ENCODE results near the gene KDM2A. TPM values are rescaled to one million over a fixed set of nuclear protein-coding genes. Genes with fewer than 3 reads are reported as not detected.

Gene KDM2A
- total RNA-seq, 4 donors from 2014 or later = 48.2 to 94.9 (median 73.5) TPM

- H3K27me3 ChIP-seq = no peaks in the 10 kb centered on the region
- H3K36me3 ChIP-seq = no peaks in the 10 kb centered on the region
- TF ChIP-seq, protein P1, sequence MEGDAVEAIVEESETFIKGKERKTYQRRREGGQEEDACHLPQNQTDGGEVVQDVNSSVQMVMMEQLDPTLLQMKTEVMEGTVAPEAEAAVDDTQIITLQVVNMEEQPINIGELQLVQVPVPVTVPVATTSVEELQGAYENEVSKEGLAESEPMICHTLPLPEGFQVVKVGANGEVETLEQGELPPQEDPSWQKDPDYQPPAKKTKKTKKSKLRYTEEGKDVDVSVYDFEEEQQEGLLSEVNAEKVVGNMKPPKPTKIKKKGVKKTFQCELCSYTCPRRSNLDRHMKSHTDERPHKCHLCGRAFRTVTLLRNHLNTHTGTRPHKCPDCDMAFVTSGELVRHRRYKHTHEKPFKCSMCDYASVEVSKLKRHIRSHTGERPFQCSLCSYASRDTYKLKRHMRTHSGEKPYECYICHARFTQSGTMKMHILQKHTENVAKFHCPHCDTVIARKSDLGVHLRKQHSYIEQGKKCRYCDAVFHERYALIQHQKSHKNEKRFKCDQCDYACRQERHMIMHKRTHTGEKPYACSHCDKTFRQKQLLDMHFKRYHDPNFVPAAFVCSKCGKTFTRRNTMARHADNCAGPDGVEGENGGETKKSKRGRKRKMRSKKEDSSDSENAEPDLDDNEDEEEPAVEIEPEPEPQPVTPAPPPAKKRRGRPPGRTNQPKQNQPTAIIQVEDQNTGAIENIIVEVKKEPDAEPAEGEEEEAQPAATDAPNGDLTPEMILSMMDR (IDR thresholded peaks at IDR 0.05) = no peak
- no peak for TF ChIP-seq POLR2A (IDR thresholded peaks at IDR 0.05)
- peaks cover 7 to 10% of the 10 kb centered on the region in 2 donors for H3K4me1 ChIP-seq
- intact Hi-C loops (cut with DNase I; ENCODE audit: low total_unique reads) = no loop called here
- no peak overlapping the region for H3K4me3 ChIP-seq
- H3K9me3 ChIP-seq = no peaks in the 10 kb centered on the region
- no peak overlapping the region for H3K27ac ChIP-seq
- DNase-seq = no peak
Measured at GRCh38 chr11:67283481-67283963, 164.5 kb downstream of the KDM2A start.

GRCh38 chr11:67284811-67285540, 165.9 kb downstream of the KDM2A start:
- no peaks in the 10 kb centered on the region for H3K36me3 ChIP-seq
- no peaks in the 10 kb centered on the region for H3K9me3 ChIP-seq
- H3K4me1 ChIP-seq = peaks cover 7 to 10% of the 10 kb centered on the region in 2 donors
- H3K27me3 ChIP-seq = no peaks in the 10 kb centered on the region
- TF ChIP-seq, protein P1 (IDR thresholded peaks at IDR 0.05) = no peak
- no peak for TF ChIP-seq POLR2A (IDR thresholded peaks at IDR 0.05)
- intact Hi-C loops (cut with DNase I; ENCODE audit: low total_unique reads) = no loop called here
- H3K4me3 ChIP-seq = no peak overlapping the region
- H3K27ac ChIP-seq = no peak overlapping the region
- no peak for DNase-seq

- Histone ChIP-seq H3K36me3 (no peaks in the 10 kb centered on the region), H3K4me3 (no peak overlapping the region), H3K9me3 (no peaks in the 10 kb centered on the region), H3K4me1 (peaks cover 7 to 10% of the 10 kb centered on the region in 2 donors), H3K27ac (peak overlapping the region; percentile 89 to 93), H3K27me3 (no peaks in the 10 kb centered on the region)
- no peak for DNase-seq
- TF ChIP-seq, protein P1 (IDR thresholded peaks at IDR 0.05) = no peak
- TF ChIP-seq POLR2A (IDR thresholded peaks at IDR 0.05) = no peak
- intact Hi-C loops (cut with DNase I; ENCODE audit: low total_unique reads) = no loop called here
Measured at GRCh38 chr11:67285541-67286498, 166.8 kb downstream of the KDM2A start.

GRCh38 chr11:67286621-67287333, 167.7 kb downstream of the KDM2A start:
- H3K9me3 ChIP-seq = no peaks in the 10 kb centered on the region
- no peak overlapping the region for H3K4me3 ChIP-seq
- no peaks in the 10 kb centered on the region for H3K27me3 ChIP-seq
- TF ChIP-seq POLR2A (IDR thresholded peaks at IDR 0.05) = no peak
- TF ChIP-seq, protein P1 (IDR thresholded peaks at IDR 0.05) = no peak
- H3K27ac ChIP-seq = peak overlapping the region; percentile 89 to 93
- intact Hi-C loops (cut with DNase I; ENCODE audit: low total_unique reads) = no loop called here
- H3K36me3 ChIP-seq = no peaks in the 10 kb centered on the region
- DNase-seq = no peak
- peaks cover 7 to 10% of the 10 kb centered on the region in 2 donors for H3K4me1 ChIP-seq

All from uterus (tissue), 4 donors.